VCaP (cell line): ENCODE data around the gene ADRB2.
"Not testable (repeated sequence)": the region's sequence is repeated elsewhere in the genome, so short reads cannot be mapped to it uniquely, and the experiment has no call there.

Source experiments
- H3K27ac ChIP-seq: fragments of 450-650 bp; 2 replicates; pipeline ENCODE4 v1.5.1; 2017
- CTCF ChIP-seq: fragments of 450-650 bp; conservative IDR thresholded peaks from 2 replicates; pipeline ENCODE4 v1.5.1; 2017; ENCODE audit warnings: mild to moderate bottlenecking, moderate library complexity

ADRB2 gene

GRCh38 chr5:148794729-148795561 is 31.5 kb upstream of the ADRB2 start:
- no peak overlapping the region for H3K27ac ChIP-seq
- TF ChIP-seq CTCF = no peak

- no peak overlapping the region for H3K27ac ChIP-seq
- TF ChIP-seq CTCF = no peak
These were observed 29.5 kb upstream of the ADRB2 start for GRCh38 chr5:148796936-148797335.

GRCh38 chr5:148798786-148799185 is 27.6 kb upstream of the ADRB2 start:
- TF ChIP-seq CTCF = no peak

DNA sequence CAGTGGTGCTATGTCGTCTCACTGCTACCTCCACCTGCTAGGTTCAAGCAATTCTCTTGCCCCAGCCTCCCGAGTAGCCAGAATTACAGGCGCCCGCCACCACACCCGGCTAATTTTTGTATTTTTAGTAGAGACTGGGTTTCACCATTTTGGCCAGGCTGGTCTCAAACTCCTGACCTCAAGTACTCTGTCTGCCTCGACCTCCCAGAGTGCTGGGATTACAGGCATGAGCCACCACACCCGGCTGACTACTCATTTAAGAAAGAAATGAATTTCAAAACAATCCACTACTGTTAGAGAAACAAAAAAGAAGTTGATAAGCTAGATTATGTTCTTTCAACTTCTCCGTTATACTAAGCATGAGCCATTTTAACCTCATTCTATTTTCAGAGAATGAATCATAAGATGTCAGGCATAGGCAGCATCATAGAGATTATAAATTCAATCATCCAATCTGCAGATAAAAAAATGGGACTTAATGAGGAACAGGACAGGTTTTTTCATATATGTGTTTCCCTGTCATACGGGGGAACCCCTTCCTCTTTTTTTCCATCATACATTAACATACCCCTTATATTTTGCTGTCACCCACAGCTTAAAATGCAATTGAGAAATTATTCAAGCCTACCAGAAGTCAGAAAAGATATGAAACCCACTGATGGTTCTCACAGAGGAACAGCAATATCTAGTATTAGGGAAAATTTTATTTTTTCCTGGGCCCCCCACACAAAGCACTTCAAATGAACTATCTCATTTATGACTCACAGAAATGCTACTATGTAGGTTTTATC is 26.5 kb upstream of the ADRB2 start:
- TF ChIP-seq CTCF = no peak
- H3K27ac ChIP-seq = no peak overlapping the region

More at GRCh38 chr5:148798786-148799185, 27.6 kb upstream of the ADRB2 start:
- H3K27ac ChIP-seq = no peak overlapping the region

GRCh38 chr5:148801682-148802276 is 24.6 kb upstream of the ADRB2 start:
- H3K27ac ChIP-seq = no peak overlapping the region
- TF ChIP-seq CTCF = no peak

- H3K27ac ChIP-seq = not testable (repeated sequence)
These were observed 23.0 kb upstream of the ADRB2 start for GRCh38 chr5:148803451-148803850.

DNA sequence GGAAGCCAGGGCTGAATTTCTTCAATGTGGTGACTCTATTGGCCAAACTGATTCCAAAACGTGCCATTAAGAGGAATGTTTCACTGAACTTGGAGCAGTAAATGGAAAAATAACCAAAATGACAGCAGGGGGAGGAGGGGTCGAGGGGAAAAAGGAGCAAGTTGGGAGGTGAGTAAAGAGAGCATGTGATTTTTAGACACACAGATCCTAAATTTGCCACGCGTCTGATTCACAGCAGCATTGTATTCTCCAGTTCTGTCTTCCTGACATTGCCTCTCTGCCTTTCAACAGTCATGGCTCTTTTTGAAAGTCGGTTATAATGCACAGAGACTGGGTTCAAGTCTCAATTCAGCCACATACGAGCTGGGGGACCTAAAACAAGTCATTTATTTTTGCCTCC is 22.0 kb upstream of the ADRB2 start:
- H3K27ac ChIP-seq = no peak overlapping the region
- no peak for TF ChIP-seq CTCF
